HFFc6 (cell line): Measurements from ENCODE around the gene EBLN1. TPM values are rescaled to one million over a fixed set of nuclear protein-coding genes. Genes with fewer than 3 reads are reported as not detected.
"Not testable (repeated sequence)": the region's sequence is repeated elsewhere in the genome, so short reads cannot be mapped to it uniquely, and the experiment has no call there.

ENCODE experiments used
- DNase-seq: peaks from one replicate; pipeline ENCODE4 v3.0.0-alpha.2; 2018
- H3K27ac Mint-ChIP-seq: 2 replicates; pipeline ENCODE4 v1.8.0; 2020; ENCODE audit warnings: mild to moderate bottlenecking, mixed read lengths
- H3K27me3 Mint-ChIP-seq: 2 replicates; pipeline ENCODE4 v1.8.0; 2021; ENCODE audit warnings: mild to moderate bottlenecking, moderate library complexity, mixed read lengths; ENCODE audit not compliant: insufficient read depth
- H3K36me3 Mint-ChIP-seq: 2 replicates; pipeline ENCODE4 v1.8.0; 2021; ENCODE audit warnings: low read depth, mixed read lengths
- H3K4me1 Mint-ChIP-seq: 2 replicates; pipeline ENCODE4 v1.8.0; 2020; ENCODE audit warnings: low read depth, mixed read lengths
- H3K4me3 Mint-ChIP-seq: 2 replicates; pipeline ENCODE4 v1.8.0; 2020; ENCODE audit warnings: mild to moderate bottlenecking, moderate library complexity, mixed read lengths
- H3K9me3 Mint-ChIP-seq: 2 replicates; pipeline ENCODE4 v1.8.0; 2020; ENCODE audit warnings: mild to moderate bottlenecking, mixed read lengths
- total RNA-seq, 6 experiments: library from RNA; stranded (reverse); fragmentation: NEBNext Ultra II Directional; extraction: Animal tissue kit (Norgen Biotek cat#: 25700); gene quantifications; 2 replicates in 1 of 6; 3 replicates in 5 of 6; pipeline ENCODE4 v1.2.3, GENCODE V29; 2021
- TF ChIP-seq, protein P1 (sequence below): fragments of 200-600 bp; sonication (generic); IDR thresholded peaks from 2 replicates; pipeline ENCODE4 v1.5.0; 2021; ENCODE audit warnings: antibody characterized with exemption, mild to moderate bottlenecking

EBLN1 gene
- total RNA-seq, 6 experiments from 2014 or later, result not detected

- DNase-seq, result no peak
- peaks cover 8% of the 10 kb centered on the region; the same call in 1 of the 2 replicates for H3K4me1 Mint-ChIP-seq
- peaks cover 5% of the 10 kb centered on the region for H3K27me3 Mint-ChIP-seq
- TF ChIP-seq, protein P1, sequence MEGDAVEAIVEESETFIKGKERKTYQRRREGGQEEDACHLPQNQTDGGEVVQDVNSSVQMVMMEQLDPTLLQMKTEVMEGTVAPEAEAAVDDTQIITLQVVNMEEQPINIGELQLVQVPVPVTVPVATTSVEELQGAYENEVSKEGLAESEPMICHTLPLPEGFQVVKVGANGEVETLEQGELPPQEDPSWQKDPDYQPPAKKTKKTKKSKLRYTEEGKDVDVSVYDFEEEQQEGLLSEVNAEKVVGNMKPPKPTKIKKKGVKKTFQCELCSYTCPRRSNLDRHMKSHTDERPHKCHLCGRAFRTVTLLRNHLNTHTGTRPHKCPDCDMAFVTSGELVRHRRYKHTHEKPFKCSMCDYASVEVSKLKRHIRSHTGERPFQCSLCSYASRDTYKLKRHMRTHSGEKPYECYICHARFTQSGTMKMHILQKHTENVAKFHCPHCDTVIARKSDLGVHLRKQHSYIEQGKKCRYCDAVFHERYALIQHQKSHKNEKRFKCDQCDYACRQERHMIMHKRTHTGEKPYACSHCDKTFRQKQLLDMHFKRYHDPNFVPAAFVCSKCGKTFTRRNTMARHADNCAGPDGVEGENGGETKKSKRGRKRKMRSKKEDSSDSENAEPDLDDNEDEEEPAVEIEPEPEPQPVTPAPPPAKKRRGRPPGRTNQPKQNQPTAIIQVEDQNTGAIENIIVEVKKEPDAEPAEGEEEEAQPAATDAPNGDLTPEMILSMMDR, result no peak
- H3K36me3 Mint-ChIP-seq, result no peaks in the 10 kb centered on the region
- H3K9me3 Mint-ChIP-seq, result no peaks in the 10 kb centered on the region
- peak overlapping the region; percentile 36 for H3K27ac Mint-ChIP-seq
- peak overlapping the region; percentile 89 for H3K4me3 Mint-ChIP-seq
Observed at GRCh38 chr10:22228167-22228938, 10.5 kb upstream of the EBLN1 start.

DNA sequence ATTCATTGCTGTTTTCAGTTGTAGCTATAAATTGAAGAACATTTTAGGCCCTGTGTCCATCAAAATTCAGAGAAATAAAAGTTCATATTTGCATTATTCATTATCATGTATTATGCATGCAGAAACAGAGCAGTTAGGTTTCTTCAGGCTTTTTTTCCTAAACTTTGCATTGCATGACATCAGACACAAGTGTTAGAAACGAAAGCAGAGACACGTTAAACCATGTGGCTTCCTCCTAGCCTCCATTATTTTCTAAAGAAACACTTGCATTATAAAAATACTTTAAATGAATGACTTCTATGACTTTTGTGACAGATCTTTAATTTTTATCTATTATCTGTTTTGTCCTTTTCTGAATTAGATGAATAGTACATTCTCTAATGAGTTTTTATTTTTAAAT, 8.8 kb upstream of the EBLN1 start:
- H3K27ac Mint-ChIP-seq, result no peak overlapping the region
- no peaks in the 10 kb centered on the region for H3K9me3 Mint-ChIP-seq
- no peak overlapping the region for H3K4me3 Mint-ChIP-seq
- peaks cover 8% of the 10 kb centered on the region; the same call in 1 of the 2 replicates for H3K4me1 Mint-ChIP-seq
- H3K36me3 Mint-ChIP-seq, result no peaks in the 10 kb centered on the region
- no peak for DNase-seq
- TF ChIP-seq, protein P1, result no peak
- H3K27me3 Mint-ChIP-seq, result peaks cover 7% of the 10 kb centered on the region

DNA sequence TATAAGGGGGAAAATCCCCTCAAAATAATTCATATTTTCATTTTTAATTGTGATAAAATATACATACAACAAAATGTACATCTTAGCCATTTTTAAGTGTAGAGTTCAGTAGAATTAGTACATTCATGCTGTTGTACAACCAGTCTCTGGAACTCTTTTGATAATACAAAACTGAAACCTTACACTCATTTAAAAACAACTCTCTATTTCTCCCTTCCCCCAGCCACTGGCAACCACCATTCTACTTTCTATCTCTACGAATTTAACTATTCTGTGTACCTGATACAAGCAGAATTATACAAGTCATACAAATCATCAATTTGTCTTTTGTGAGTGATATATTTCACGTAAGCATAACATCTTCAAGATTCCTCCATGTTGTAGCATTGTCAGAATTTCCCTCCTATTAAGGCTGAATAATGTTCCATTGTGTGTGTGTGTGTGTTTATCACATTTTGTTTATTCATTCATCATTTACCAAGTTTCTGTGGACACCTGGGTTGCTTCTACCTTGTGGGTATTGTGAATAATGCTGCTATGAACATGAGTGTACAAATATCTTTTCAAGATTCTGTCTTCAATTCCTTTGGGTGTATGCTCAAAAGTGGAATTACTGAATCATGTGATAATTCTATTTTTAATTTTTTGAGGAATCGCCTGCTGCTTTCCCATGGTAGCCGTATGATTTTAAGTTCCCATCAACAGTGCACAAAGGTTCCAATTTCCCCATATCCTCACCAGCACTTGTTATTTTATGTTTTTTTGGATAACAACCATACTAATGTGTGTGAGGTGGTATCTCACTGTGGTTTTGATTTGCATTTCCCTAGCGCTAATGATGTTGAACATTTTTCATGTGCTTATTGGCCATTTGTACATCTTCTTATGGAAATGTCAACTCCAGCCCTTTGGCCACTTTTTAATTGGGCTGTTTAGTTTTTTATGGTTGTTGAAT, 4.7 kb upstream of the EBLN1 start:
- no peak overlapping the region for H3K4me3 Mint-ChIP-seq
- H3K27ac Mint-ChIP-seq, result no peak overlapping the region
- DNase-seq, result no peak
- H3K27me3 Mint-ChIP-seq, result peaks cover 5% of the 10 kb centered on the region; the same call in 1 of the 2 replicates
- H3K36me3 Mint-ChIP-seq, result no peaks in the 10 kb centered on the region
- no peaks in the 10 kb centered on the region for H3K9me3 Mint-ChIP-seq
- H3K4me1 Mint-ChIP-seq, result 0 out of 2 replicates have a peak, but pooled peaks cover 5% of the 10 kb centered on the region
- TF ChIP-seq, protein P1, result no peak

- Mint-ChIP-seq H3K27me3 (peaks cover 8% of the 10 kb centered on the region; the same call in 1 of the 2 replicates), H3K4me3 (no peak overlapping the region), H3K4me1 (0 out of 2 replicates have a peak, but pooled peaks cover 5% of the 10 kb centered on the region), H3K27ac (no peak overlapping the region), H3K9me3 (no peaks in the 10 kb centered on the region), H3K36me3 (no peaks in the 10 kb centered on the region)
- peak; percentile 26 for DNase-seq
- TF ChIP-seq, protein P1, result no peak
Observed at GRCh38 chr10:22219308-22219707, 1.5 kb upstream of the EBLN1 start.

DNA sequence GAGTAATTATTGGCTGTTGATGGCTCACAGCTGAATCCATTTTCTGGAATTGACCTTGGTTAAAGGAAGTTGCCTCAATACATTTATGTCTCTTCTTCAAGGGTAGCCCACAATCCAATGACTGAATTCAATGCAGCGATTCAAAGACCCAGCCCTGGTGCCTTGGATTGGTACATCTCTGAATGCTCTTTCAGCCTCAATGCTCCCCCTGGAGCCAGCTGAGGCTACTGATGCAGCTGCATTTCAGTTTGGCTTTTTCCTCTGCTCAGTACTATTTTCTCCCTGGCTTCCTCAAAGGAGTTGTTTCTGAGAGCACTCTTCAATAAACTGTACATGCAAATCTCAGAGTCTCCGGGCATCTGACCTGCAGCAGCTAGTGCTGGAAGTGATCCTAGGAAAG, 633 bp upstream of the EBLN1 start:
- Mint-ChIP-seq H3K4me1 (0 out of 2 replicates have a peak, but pooled peaks cover 5% of the 10 kb centered on the region), H3K9me3 (no peaks in the 10 kb centered on the region), H3K27ac (no peak overlapping the region), H3K27me3 (peaks cover 8% of the 10 kb centered on the region; the same call in 1 of the 2 replicates), H3K4me3 (no peak overlapping the region), H3K36me3 (no peaks in the 10 kb centered on the region)
- TF ChIP-seq, protein P1, result no peak
- DNase-seq, result no peak

DNA sequence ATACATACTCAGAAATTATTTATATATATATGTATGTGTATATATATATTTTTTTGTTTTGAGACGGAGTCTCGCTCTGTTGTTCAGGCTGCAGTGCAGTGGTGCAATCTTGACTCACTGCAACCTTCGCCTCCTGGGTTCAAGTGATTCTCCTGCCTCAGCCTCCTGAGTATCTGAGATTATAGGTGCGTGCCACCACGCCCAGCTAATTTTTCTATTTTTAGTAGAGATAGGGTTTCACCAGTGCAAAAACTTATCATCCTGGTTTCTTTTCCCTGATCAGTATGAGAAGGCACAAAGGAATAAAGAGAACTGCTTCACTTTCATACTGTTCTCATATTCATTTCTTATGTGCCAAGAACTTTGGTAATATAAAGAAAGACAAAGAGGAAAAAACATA, 731 bp downstream of the EBLN1 start:
- not testable (repeated sequence) for H3K36me3 Mint-ChIP-seq, H3K4me1 Mint-ChIP-seq, H3K27ac Mint-ChIP-seq, DNase-seq, H3K9me3 Mint-ChIP-seq, H3K27me3 Mint-ChIP-seq, H3K4me3 Mint-ChIP-seq
